Neural progenitor cell (in vitro differentiated cells): ENCODE measurements around the gene MACROD2. TPM values are rescaled to one million over a fixed set of nuclear protein-coding genes. Genes with fewer than 3 reads are reported as not detected.

Experiments used
- DNase-seq: peaks from one replicate; pipeline ENCODE4 v3.0.0-alpha.2; 2016; ENCODE audit warnings: low spot score
- H2AFZ ChIP-seq: fragments of 200-600 bp; sonication (generic); replicated peaks from 2 replicates; pipeline ENCODE4 v1.6.1; 2016; ENCODE audit warnings: antibody characterized with exemption
- H3F3A ChIP-seq: fragments of 200-600 bp; sonication (generic); 2 replicates; pipeline ENCODE4 v1.6.1; 2016; ENCODE audit warnings: antibody characterized with exemption, low read depth
- H3K27ac ChIP-seq: fragments of 200-600 bp; sonication (generic); 2 replicates; pipeline ENCODE4 v1.5.1; 2016; ENCODE audit warnings: mild to moderate bottlenecking
- H3K27me3 ChIP-seq: fragments of 200-600 bp; sonication (generic); 2 replicates; pipeline ENCODE4 v1.6.1; 2016; ENCODE audit warnings: mild to moderate bottlenecking, moderate library complexity
- H3K36me3 ChIP-seq: fragments of 200-600 bp; sonication (generic); 2 replicates; pipeline ENCODE4 v1.5.1; 2016
- H3K4me1 ChIP-seq: fragments of 200-600 bp; sonication (generic); 2 replicates; pipeline ENCODE4 v1.6.1; 2016; ENCODE audit warnings: mixed run types
- H3K4me2 ChIP-seq: fragments of 200-600 bp; sonication (generic); 2 replicates; pipeline ENCODE4 v1.6.1; 2016
- H3K4me3 ChIP-seq: fragments of 200-600 bp; sonication (generic); 2 replicates; pipeline ENCODE4 v1.5.1; 2016
- H3K79me2 ChIP-seq: fragments of 200-600 bp; sonication (generic); 2 replicates; pipeline ENCODE4 v1.6.1; 2016; ENCODE audit warnings: low read depth
- H3K9ac ChIP-seq: fragments of 200-600 bp; sonication (generic); 2 replicates; pipeline ENCODE4 v1.6.1; 2016
- H3K9me3 ChIP-seq: fragments of 200-600 bp; sonication (generic); 2 replicates; pipeline ENCODE4 v1.5.1; 2016; ENCODE audit warnings: low read depth
- H4K20me1 ChIP-seq: fragments of 200-600 bp; sonication (generic); 2 replicates; pipeline ENCODE4 v1.6.1; 2016; ENCODE audit warnings: low read depth
- H3K27ac Mint-ChIP-seq: 3 replicates; pipeline ENCODE4 v1.8.0; 2021; ENCODE audit warnings: mixed read lengths
- H3K27me3 Mint-ChIP-seq: 2 replicates; pipeline ENCODE4 v1.8.0; 2022; ENCODE audit warnings: low read depth, mild to moderate bottlenecking, inconsistent platforms, moderate library complexity, mixed read lengths; ENCODE audit not compliant: insufficient read depth
- H3K36me3 Mint-ChIP-seq: 3 replicates; pipeline ENCODE4 v1.8.0; 2021; ENCODE audit warnings: mixed read lengths
- H3K4me1 Mint-ChIP-seq: 3 replicates; pipeline ENCODE4 v1.8.0; 2021; ENCODE audit warnings: mixed read lengths
- H3K4me3 Mint-ChIP-seq: 3 replicates; pipeline ENCODE4 v1.8.0; 2021; ENCODE audit warnings: mild to moderate bottlenecking, moderate library complexity, mixed read lengths
- H3K9me3 Mint-ChIP-seq: 3 replicates; pipeline ENCODE4 v1.8.0; 2020; ENCODE audit warnings: mixed read lengths
- EZH2 ChIP-seq: fragments of 200-600 bp; sonication (generic); IDR thresholded peaks from 2 replicates; pipeline ENCODE4 v1.6.1; 2017; ENCODE audit warnings: antibody characterized with exemption, mild to moderate bottlenecking, moderate library complexity
- EZH2phosphoT487 ChIP-seq: fragments of 200-600 bp; sonication (generic); IDR thresholded peaks from 2 replicates; pipeline ENCODE4 v1.6.1; 2017; ENCODE audit warnings: antibody characterized with exemption
- total RNA-seq: library from RNA; depleted of rRNA; stranded (reverse); fragments of >200 nt; gene quantifications from 2 replicates; pipeline ENCODE4 v1.2.3, GENCODE V29; 2015; ENCODE audit warnings: low replicate concordance
- TF ChIP-seq, protein P1 (sequence below): fragments of 200-600 bp; sonication (generic); IDR thresholded peaks from 2 replicates; pipeline ENCODE4 v1.5.1; 2017; ENCODE audit warnings: antibody characterized with exemption, mild to moderate bottlenecking

MACROD2 gene
- total RNA-seq, 1 donor from 2014 or later: 11.9 TPM

DNA sequence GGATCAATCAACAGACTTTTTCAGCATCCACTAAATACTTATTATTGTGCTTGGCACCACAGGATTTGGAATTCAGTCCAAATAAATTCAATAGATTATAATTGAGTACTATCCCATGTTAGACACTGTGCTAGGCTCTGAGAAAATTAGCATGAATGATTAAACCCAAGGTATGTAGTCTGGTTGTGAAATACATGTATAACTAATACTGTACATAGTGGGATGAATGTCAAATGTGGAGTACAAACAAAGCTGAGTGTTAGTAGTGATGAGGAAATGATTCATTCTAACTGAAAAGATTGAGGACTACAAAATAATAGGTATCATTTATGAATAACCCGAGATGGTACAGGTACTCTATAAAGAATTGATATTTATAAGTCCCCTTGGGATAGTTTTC, 454.0 kb downstream of the MACROD2 start:
- Histone ChIP-seq H3K79me2 (no peaks in the 10 kb centered on the region), H3K4me3 (no peak overlapping the region), H3K9me3 (no peaks in the 10 kb centered on the region), H3K4me2 (no peak overlapping the region), H3K36me3 (no peaks in the 10 kb centered on the region), H3K4me1 (no peaks in the 10 kb centered on the region), H4K20me1 (no peaks in the 10 kb centered on the region), H3K9ac (no peak overlapping the region), H2AFZ (no peak overlapping the region), H3K27me3 (no peaks in the 10 kb centered on the region), H3K27ac (no peak overlapping the region), H3F3A (no peaks in the 10 kb centered on the region)
- H3K4me1 Mint-ChIP-seq: no peaks in the 10 kb centered on the region
- no peak overlapping the region for H3K27ac Mint-ChIP-seq
- DNase-seq: no peak
- H3K27me3 Mint-ChIP-seq: peaks cover 2% of the 10 kb centered on the region
- H3K4me3 Mint-ChIP-seq: no peak overlapping the region
- H3K36me3 Mint-ChIP-seq: peaks cover 1% of the 10 kb centered on the region
- no peak for TF ChIP-seq EZH2phosphoT487
- TF ChIP-seq EZH2: no peak
- TF ChIP-seq, protein P1, sequence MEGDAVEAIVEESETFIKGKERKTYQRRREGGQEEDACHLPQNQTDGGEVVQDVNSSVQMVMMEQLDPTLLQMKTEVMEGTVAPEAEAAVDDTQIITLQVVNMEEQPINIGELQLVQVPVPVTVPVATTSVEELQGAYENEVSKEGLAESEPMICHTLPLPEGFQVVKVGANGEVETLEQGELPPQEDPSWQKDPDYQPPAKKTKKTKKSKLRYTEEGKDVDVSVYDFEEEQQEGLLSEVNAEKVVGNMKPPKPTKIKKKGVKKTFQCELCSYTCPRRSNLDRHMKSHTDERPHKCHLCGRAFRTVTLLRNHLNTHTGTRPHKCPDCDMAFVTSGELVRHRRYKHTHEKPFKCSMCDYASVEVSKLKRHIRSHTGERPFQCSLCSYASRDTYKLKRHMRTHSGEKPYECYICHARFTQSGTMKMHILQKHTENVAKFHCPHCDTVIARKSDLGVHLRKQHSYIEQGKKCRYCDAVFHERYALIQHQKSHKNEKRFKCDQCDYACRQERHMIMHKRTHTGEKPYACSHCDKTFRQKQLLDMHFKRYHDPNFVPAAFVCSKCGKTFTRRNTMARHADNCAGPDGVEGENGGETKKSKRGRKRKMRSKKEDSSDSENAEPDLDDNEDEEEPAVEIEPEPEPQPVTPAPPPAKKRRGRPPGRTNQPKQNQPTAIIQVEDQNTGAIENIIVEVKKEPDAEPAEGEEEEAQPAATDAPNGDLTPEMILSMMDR: no peak
- H3K9me3 Mint-ChIP-seq: peaks cover 7% of the 10 kb centered on the region

DNA sequence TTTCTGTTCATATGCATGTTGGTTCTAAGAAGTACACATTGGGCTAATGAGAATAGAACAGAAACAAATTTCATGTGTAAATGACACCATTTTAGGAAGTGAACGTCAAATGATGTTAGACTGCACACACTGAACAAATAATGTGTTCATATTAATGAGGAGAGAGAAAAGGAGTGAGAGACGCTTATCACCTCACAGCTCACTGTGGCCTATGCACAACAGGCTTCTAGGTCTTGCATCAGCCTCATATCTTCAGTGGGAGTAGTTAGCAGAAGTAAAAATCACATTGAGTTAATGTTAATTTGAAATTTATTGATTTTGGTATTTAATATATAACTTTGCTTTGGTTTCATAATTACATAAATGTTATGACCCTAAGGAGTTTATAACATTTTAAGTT, 454.9 kb downstream of the MACROD2 start:
- TF ChIP-seq, protein P1: no peak
- TF ChIP-seq EZH2 (no peak), EZH2phosphoT487 (no peak)
- no peak overlapping the region for H2AFZ ChIP-seq
- no peak for DNase-seq
- Mint-ChIP-seq H3K27me3 (peaks cover 1% of the 10 kb centered on the region), H3K36me3 (peaks cover 1% of the 10 kb centered on the region), H3K9me3 (peaks cover 7% of the 10 kb centered on the region), H3K27ac (no peak overlapping the region), H3K4me1 (no peaks in the 10 kb centered on the region), H3K4me3 (no peak overlapping the region)
- H3K4me3 ChIP-seq: no peak overlapping the region
- H3K36me3 ChIP-seq: no peaks in the 10 kb centered on the region
- H3K27me3 ChIP-seq: no peaks in the 10 kb centered on the region
- H4K20me1 ChIP-seq: no peaks in the 10 kb centered on the region
- no peak overlapping the region for H3K9ac ChIP-seq
- no peaks in the 10 kb centered on the region for H3K9me3 ChIP-seq
- H3K4me2 ChIP-seq: no peak overlapping the region
- no peaks in the 10 kb centered on the region for H3K79me2 ChIP-seq
- no peaks in the 10 kb centered on the region for H3F3A ChIP-seq
- no peak overlapping the region for H3K27ac ChIP-seq
- H3K4me1 ChIP-seq: no peaks in the 10 kb centered on the region

DNA sequence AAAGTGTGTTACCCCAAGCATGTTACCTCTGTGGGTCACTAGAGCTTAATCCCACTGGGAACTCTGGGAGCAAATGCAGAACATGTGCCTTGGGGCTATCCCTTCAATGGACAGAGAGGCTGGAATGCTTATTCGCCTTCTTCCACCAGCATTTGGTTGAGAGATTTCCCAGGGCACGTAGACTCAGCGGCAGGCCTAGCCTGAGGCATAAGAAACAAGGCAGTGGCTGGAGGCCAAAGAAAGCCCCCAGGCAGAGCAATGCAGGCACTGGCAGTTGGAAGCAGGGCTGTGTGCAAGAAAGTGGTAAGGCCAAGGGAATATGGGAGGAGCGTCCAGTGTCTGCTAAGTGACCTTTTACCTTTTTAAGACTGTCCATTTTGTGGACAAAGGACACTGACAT, 456.1 kb downstream of the MACROD2 start:
- H3K9me3 ChIP-seq: no peaks in the 10 kb centered on the region
- no peaks in the 10 kb centered on the region for H3K79me2 ChIP-seq
- no peaks in the 10 kb centered on the region for H3K4me1 ChIP-seq
- Mint-ChIP-seq H3K36me3 (peaks cover 1% of the 10 kb centered on the region), H3K27ac (no peak overlapping the region), H3K27me3 (no peaks in the 10 kb centered on the region), H3K9me3 (peaks cover 7% of the 10 kb centered on the region), H3K4me1 (no peaks in the 10 kb centered on the region), H3K4me3 (no peak overlapping the region)
- no peak for DNase-seq
- H3K27ac ChIP-seq: no peak overlapping the region
- TF ChIP-seq EZH2: no peak
- TF ChIP-seq, protein P1: no peak
- no peak for TF ChIP-seq EZH2phosphoT487
- H3F3A ChIP-seq: no peaks in the 10 kb centered on the region
- H3K36me3 ChIP-seq: no peaks in the 10 kb centered on the region
- no peaks in the 10 kb centered on the region for H4K20me1 ChIP-seq
- H3K9ac ChIP-seq: no peak overlapping the region
- no peak overlapping the region for H2AFZ ChIP-seq
- no peak overlapping the region for H3K4me3 ChIP-seq
- no peak overlapping the region for H3K4me2 ChIP-seq
- no peaks in the 10 kb centered on the region for H3K27me3 ChIP-seq

DNA sequence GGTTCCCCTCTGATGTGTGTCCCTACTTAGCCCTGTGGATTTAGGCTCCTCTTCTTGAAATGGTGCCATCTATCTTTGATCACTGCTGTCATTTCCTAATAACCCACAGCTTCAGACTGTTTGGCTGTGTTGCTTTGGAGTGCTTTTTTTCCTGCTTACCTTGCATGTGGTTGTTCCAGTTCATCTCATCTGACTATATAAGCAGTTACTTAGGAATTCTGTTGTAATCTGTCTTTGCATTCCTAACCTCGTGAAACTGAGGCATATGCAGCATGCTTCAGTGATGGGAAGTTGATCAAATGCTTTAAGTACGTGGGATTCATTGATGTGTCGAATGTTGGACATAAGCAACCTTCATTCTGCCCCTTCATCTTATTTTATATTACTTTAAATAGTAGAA, 457.9 kb downstream of the MACROD2 start:
- H3K9me3 ChIP-seq: no peaks in the 10 kb centered on the region
- H3K36me3 ChIP-seq: no peaks in the 10 kb centered on the region
- H3K4me2 ChIP-seq: no peak overlapping the region
- no peak overlapping the region for H3K9ac ChIP-seq
- Mint-ChIP-seq H3K27me3 (no peaks in the 10 kb centered on the region), H3K4me3 (no peak overlapping the region), H3K4me1 (no peaks in the 10 kb centered on the region), H3K9me3 (peaks cover 7% of the 10 kb centered on the region), H3K36me3 (peaks cover 1% of the 10 kb centered on the region), H3K27ac (no peak overlapping the region)
- H3K79me2 ChIP-seq: no peaks in the 10 kb centered on the region
- H3K27me3 ChIP-seq: no peaks in the 10 kb centered on the region
- DNase-seq: no peak
- no peaks in the 10 kb centered on the region for H3K4me1 ChIP-seq
- H3K27ac ChIP-seq: no peak overlapping the region
- H4K20me1 ChIP-seq: no peaks in the 10 kb centered on the region
- H3F3A ChIP-seq: no peaks in the 10 kb centered on the region
- H3K4me3 ChIP-seq: no peak overlapping the region
- peak overlapping the region; percentile 22 for H2AFZ ChIP-seq
- TF ChIP-seq EZH2phosphoT487: no peak
- TF ChIP-seq, protein P1: no peak
- no peak for TF ChIP-seq EZH2
